ENCODE results near the gene PHKB. TPM values are rescaled to one million over a fixed set of nuclear protein-coding genes. Genes with fewer than 3 reads are reported as not detected.
"Not testable (repeated sequence)": the region's sequence is repeated elsewhere in the genome, so short reads cannot be mapped to it uniquely, and the experiment has no call there.

PHKB gene
- total and polyA plus RNA-seq, 2 donors (not counting 1 experiment from before 2014, with no cell fraction given), result 50.4 to 223 TPM

GRCh38 chr16:47553853-47554564 is 92.9 kb downstream of the PHKB start:
- no peak overlapping the region for H3K4me3 ChIP-seq (ENCODE audit: control extremely low read depth in 1 of 5, extremely low read depth in 1 of 5, insufficient read depth in 1 of 5, low read depth in 2 of 5, low read length in 4 of 5)
- peaks cover 19% of the 10 kb centered on the region for H3K79me2 ChIP-seq (ENCODE audit: control insufficient read depth, insufficient read depth, low read length)
- no peak for ATAC-seq (ENCODE audit: low read depth)
- intact Hi-C loops (cut with micrococcal nuclease), result no loop called here
- H2AFZ ChIP-seq (ENCODE audit: insufficient read depth, low read depth, low read length, poor library complexity, severe bottlenecking), result no peak overlapping the region
- no peaks in the 10 kb centered on the region for H3K27me3 ChIP-seq (replicated peaks in 1 of 4; ENCODE audit: control extremely low read depth in 1 of 4, control insufficient read depth in 3 of 4, insufficient read depth in 4 of 4, low read length in 3 of 4)
- H3K9me3 Mint-ChIP-seq (ENCODE audit: insufficient read depth), result peaks cover 6% of the 10 kb centered on the region
- H3K27ac ChIP-seq (ENCODE audit: low read length in 2 of 2), result no peak overlapping the region
- H3K4me1 ChIP-seq (ENCODE audit: control insufficient read depth in 2 of 2, insufficient read depth in 2 of 2, low read length in 2 of 2), result no peaks in the 10 kb centered on the region
- H4K20me1 ChIP-seq (ENCODE audit: control insufficient read depth, insufficient read depth, low read length, poor library complexity, severe bottlenecking), result peaks cover 7% of the 10 kb centered on the region
- DNase-seq, result no peak
- no peak overlapping the region for H3K27ac Mint-ChIP-seq
- H3K9me3 ChIP-seq (ENCODE audit: control extremely low read depth in 1 of 3, control insufficient read depth in 2 of 3, insufficient read depth in 1 of 3, low read length in 2 of 3), result peaks cover 0 to 6% (median 6%) of the 10 kb centered on the region in 3 donors
- WGBS (ENCODE audit: insufficient coverage), result 98% methylated on average over 11 of the region's 11 CpGs
- peaks cover 2 to 26% of the 10 kb centered on the region in 2 experiments for H3K36me3 ChIP-seq (replicated peaks in 1 of 2; ENCODE audit: control extremely low read depth in 1 of 2, control insufficient read depth in 1 of 2, extremely low read depth in 1 of 2, insufficient read depth in 2 of 2, low read length in 1 of 2)
- TF ChIP-seq CTCF (IDR thresholded peaks at IDR 0.05) (no peak), EZH2 (IDR thresholded peaks at IDR 0.05; ENCODE audit: borderline replicate concordance, insufficient read depth, low read depth, low read length, poor library complexity, severe bottlenecking) (no peak)
- H3K4me3 Mint-ChIP-seq, result no peak overlapping the region
- H3K4me1 Mint-ChIP-seq, result no peaks in the 10 kb centered on the region
- no peak overlapping the region for H3K9ac ChIP-seq (ENCODE audit: low read length)
- POLR2A ChIA-PET, result no interaction called here
- CTCF ChIA-PET, result interaction anchor here (1.4 kb wide), 1 partner anchor 93 kb away, joined by 3 read pairs; the partner anchor contains the start of genes ITFG1 and PHKB
- no peaks in the 10 kb centered on the region for H3K27me3 Mint-ChIP-seq
- no peak overlapping the region for H3K4me2 ChIP-seq (replicated peaks; ENCODE audit: low read depth, low read length, poor library complexity, severe bottlenecking)

GRCh38 chr16:47554587-47554986 is 93.5 kb downstream of the PHKB start:
- H3K27me3 ChIP-seq (replicated peaks in 1 of 4; ENCODE audit: control extremely low read depth in 1 of 4, control insufficient read depth in 3 of 4, insufficient read depth in 4 of 4, low read length in 3 of 4); H3K27ac ChIP-seq (ENCODE audit: low read length in 2 of 2); H3K27ac Mint-ChIP-seq; POLR2A ChIA-PET; H3K9me3 ChIP-seq (ENCODE audit: control extremely low read depth in 1 of 3, control insufficient read depth in 2 of 3, insufficient read depth in 1 of 3, low read length in 2 of 3); H3K4me3 ChIP-seq (ENCODE audit: control extremely low read depth in 1 of 5, extremely low read depth in 1 of 5, insufficient read depth in 1 of 5, low read depth in 2 of 5, low read length in 4 of 5); ATAC-seq (ENCODE audit: low read depth); intact Hi-C loops (cut with micrococcal nuclease); H3K4me1 ChIP-seq (ENCODE audit: control insufficient read depth in 2 of 2, insufficient read depth in 2 of 2, low read length in 2 of 2); H4K20me1 ChIP-seq (ENCODE audit: control insufficient read depth, insufficient read depth, low read length, poor library complexity, severe bottlenecking); H3K4me1 Mint-ChIP-seq; H3K9me3 Mint-ChIP-seq (ENCODE audit: insufficient read depth); H3K9ac ChIP-seq (ENCODE audit: low read length); DNase-seq; H3K4me2 ChIP-seq (replicated peaks; ENCODE audit: low read depth, low read length, poor library complexity, severe bottlenecking); H2AFZ ChIP-seq (ENCODE audit: insufficient read depth, low read depth, low read length, poor library complexity, severe bottlenecking); H3K4me3 Mint-ChIP-seq; H3K27me3 Mint-ChIP-seq: not testable (repeated sequence)
- Histone ChIP-seq H3K36me3 (replicated peaks in 1 of 2; ENCODE audit: control extremely low read depth in 1 of 2, control insufficient read depth in 1 of 2, extremely low read depth in 1 of 2, insufficient read depth in 2 of 2, low read length in 1 of 2) (peaks cover 2 to 23% of the 10 kb centered on the region in 2 experiments), H3K79me2 (ENCODE audit: control insufficient read depth, insufficient read depth, low read length) (peaks cover 17% of the 10 kb centered on the region)
- CTCF ChIA-PET, result interaction anchor here (1.4 kb wide), 1 partner anchor 94 kb away, joined by 3 read pairs; the partner anchor contains the start of genes ITFG1 and PHKB
- 100% methylated on average over 5 of the region's 8 CpGs for WGBS (ENCODE audit: insufficient coverage)

All from B cell (primary cell).